ENCODE results near the gene ZNF343.

DNA sequence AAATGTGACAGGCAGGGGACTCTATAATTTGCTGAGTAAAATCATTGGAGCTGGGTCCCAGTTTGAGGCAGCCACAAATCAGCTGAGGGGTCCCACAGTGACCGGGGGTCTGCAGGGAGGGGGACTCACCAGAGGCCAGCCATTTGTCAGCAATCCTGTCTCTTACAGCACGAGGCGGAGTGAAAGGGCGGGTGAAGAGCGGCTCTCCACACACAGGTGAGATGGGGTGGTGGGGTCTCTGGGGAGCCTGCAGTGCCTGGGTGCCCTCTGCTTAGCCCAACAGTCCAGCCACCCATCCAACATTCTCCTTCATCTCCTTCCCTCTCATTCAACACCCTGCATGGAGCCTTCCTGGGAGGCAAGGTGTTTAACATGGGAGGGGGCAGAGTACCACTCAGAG lies 28.4 kb upstream of the ZNF343 start:
- TF ChIP-seq POLR2AphosphoS5 (IDR thresholded peaks at IDR 0.05), result no peak
- TF ChIP-seq, protein P1, sequence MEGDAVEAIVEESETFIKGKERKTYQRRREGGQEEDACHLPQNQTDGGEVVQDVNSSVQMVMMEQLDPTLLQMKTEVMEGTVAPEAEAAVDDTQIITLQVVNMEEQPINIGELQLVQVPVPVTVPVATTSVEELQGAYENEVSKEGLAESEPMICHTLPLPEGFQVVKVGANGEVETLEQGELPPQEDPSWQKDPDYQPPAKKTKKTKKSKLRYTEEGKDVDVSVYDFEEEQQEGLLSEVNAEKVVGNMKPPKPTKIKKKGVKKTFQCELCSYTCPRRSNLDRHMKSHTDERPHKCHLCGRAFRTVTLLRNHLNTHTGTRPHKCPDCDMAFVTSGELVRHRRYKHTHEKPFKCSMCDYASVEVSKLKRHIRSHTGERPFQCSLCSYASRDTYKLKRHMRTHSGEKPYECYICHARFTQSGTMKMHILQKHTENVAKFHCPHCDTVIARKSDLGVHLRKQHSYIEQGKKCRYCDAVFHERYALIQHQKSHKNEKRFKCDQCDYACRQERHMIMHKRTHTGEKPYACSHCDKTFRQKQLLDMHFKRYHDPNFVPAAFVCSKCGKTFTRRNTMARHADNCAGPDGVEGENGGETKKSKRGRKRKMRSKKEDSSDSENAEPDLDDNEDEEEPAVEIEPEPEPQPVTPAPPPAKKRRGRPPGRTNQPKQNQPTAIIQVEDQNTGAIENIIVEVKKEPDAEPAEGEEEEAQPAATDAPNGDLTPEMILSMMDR (IDR thresholded peaks at IDR 0.05), result no peak
